HT-29 (cell line): ENCODE data around the gene AKAP10. TPM values are rescaled to one million over a fixed set of nuclear protein-coding genes. Genes with fewer than 3 reads are reported as not detected.
A peak's percentile ranks its signal among the peaks of the same experiment; 100 is the strongest.
"Not testable (repeated sequence)": the region's sequence is repeated elsewhere in the genome, so short reads cannot be mapped to it uniquely, and the experiment has no call there.

Experiments used
- DNase-seq: peaks from one replicate; pipeline ENCODE4 v3.0.0-alpha.2; 2015; ENCODE audit warnings: low spot score
- small RNA-seq: library from RNA; depleted of rRNA; stranded (forward); fragments of <200 nt; gene quantifications from one replicate; pipeline ENCODE3, GENCODE V24; 2014
- total RNA-seq: library from RNA; depleted of rRNA; stranded (reverse); fragments of >200 nt; shearing (Covaris generic); gene quantifications from 2 replicates; pipeline ENCODE4 v1.2.3, GENCODE V29; 2014; rRNA removed

The AKAP10 gene
- total RNA-seq, 1 experiment from 2014 or later, result 5.9 TPM

DNA sequence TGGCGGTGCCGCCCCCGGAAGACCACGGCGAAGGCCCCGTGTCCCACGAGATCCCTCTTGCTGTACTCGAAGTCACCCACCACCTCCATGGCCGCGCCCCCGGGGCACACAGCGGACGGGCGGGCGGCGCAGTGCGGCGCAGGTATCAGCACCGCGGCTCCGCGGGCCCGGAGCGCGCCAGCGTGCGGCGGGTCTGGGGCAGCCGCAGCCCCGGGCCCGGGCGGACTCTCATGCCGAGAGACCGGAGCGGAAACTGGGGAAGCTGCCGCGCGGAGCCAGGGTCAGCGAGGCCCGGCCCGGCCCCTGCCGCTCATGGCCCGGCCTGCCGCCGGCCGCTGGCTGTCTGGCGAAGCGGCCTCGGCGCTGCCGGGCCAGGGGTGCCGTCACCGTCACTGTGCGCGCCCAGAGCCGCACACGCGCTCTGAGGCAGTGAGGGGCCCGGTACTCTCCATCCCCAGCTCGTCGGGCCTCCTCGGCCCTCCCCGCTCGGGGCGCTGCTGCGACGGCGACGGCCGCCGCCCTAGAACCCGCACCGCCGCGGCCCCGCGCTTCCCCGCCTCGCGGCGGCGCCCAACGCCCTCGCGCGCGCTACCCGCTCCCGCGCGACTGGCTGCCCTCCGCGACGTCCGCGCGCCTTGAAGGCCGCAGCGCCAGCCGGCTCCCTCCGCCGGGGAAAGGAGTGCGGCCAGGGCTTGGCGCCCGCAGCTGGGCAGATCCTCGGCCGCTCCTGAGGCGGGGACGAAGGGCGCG, 110.1 kb downstream of the AKAP10 start, which contains the start of gene ULK2:
Gene ULK2, minus strand, starts transcription at position 608 of the 750 bp plus-strand sequence. Its CDS starts 519 bp downstream, at position 89.
- no peak for DNase-seq

DNA sequence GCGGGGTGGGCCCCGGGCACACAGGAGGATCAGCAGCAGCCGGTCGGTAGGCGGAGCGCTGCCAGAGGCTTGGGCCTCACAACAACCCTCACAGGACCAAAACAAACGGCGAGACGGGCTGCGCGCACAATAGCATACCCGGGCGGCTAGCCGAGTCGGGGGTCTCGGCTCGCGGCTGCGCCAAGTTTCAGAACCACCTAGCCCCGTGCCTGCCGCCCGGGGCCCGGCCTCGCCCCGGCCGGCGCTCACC, 110.6 kb downstream of the AKAP10 start:
- peak; percentile 24 for DNase-seq

DNA sequence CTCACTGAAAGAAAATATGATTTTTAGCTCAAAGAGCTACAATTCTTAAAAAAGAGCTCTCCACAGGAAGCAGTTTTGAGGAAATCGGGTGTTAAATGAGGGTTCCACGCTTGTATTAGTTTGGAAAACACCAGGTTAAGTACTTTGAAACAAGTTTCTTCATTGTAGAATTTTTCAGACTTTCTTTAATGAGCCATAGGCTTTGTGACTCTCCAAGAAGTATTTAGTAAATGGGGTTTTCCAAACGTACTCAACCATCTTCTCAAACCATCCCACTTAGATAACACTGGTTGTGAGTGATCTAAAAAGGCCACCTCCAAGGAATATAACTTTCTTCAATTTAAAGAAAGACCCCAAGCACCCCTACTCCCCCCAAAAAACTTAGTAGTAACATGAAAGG, 112.6 kb downstream of the AKAP10 start:
- no peak for DNase-seq

DNA sequence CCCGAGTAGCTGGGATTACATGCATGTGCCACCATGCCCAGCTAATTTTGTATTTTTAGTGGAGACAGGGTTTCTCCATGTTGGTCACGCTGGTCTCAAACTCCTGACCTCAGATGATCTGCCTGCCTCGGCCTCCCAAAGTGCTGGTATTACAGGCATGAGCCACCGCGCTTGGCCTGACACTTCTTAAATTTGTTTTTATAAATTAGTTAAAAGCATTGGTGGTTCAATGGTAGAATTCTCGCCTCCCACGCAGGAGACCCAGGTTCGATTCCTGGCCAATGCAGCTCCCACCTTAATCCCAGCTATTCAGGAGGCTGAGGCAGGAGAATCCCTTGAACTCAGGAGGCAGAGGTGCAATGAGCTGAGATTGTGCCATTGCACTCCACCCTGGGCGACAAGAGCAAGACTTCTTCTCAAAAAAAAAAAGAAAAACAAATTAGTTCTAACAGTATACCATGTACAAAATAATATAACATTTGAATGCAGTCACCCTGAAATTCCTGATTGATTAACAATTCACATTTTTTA, 116.9 kb downstream of the AKAP10 start:
- not testable (repeated sequence) for DNase-seq

DNA sequence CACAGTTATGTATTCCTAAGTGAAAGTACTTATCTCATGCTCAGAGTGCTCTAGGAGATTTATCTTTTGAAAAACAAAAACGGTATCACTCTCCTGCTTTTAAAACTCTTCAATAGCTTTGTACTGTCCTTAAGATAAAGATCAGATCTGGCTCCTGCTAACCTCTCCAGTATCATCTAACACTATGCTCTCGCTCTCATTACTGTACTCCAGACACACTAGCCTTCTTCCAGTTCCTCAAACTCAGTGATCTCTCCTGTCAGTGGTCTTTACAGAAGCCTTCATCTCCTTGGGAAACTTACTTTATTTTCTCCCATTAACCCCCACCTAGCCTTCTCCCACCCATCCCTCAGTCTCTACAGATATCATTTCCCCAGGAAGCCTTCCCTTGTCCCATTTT, 120.0 kb downstream of the AKAP10 start:
- no peak for DNase-seq

Small RNAs within 50 kb of the gene (small RNA-seq; reads per million reads assigned to genes)
- not detected for gene AC015726.2

Other genes starting within 250 kb of the AKAP10 start
- 20.0 and 37.7 TPM in 2 replicates for gene ALDH3A1, start 229.5 kb downstream of the AKAP10 start, total RNA-seq
- 0.13 and 1.5 TPM in 2 replicates for gene ULK2, start 109.9 kb downstream of the AKAP10 start, total RNA-seq
- 10.2 and 15.8 TPM in 2 replicates for gene SPECC1, start 31.5 kb upstream of the AKAP10 start, total RNA-seq